Liver (tissue), 9 donors: Measurements from ENCODE around the gene JAG2. TPM values are rescaled to one million over a fixed set of nuclear protein-coding genes. Genes with fewer than 3 reads are reported as not detected.

Experiments used
- DNase-seq: peaks from one replicate; pipeline ENCODE4 v3.0.0-alpha.2; 2017; ENCODE audit warnings: low spot score
- H3K27ac ChIP-seq, 2 donors: one replicate each; pipeline ENCODE4 v1.7.0; 2013; ENCODE audit warnings: inconsistent platforms in 2 of 2, low read length in 2 of 2, control low read depth in 1 of 2, low read depth in 1 of 2, mild to moderate bottlenecking in 1 of 2
- H3K27me3 ChIP-seq, 4 donors: one replicate each; pipeline versions ENCODE4 v1.6.1 to v1.7.0; 2013; ENCODE audit warnings: low read length in 3 of 4, inconsistent platforms in 1 of 4, mild to moderate bottlenecking in 1 of 4, moderate library complexity in 1 of 4; ENCODE audit not compliant: control insufficient read depth in 4 of 4, insufficient read depth in 4 of 4
- H3K36me3 ChIP-seq, 4 donors: one replicate each; pipeline versions ENCODE4 v1.6.1 to v1.7.0; 2013; ENCODE audit warnings: low read length in 3 of 4, mild to moderate bottlenecking in 3 of 4, low read depth in 1 of 4, moderate library complexity in 1 of 4; ENCODE audit not compliant: control insufficient read depth in 4 of 4, insufficient read depth in 3 of 4
- H3K4me1 ChIP-seq, 4 donors: one replicate each; pipeline versions ENCODE4 v1.6.1 to v1.7.0; 2013; ENCODE audit warnings: low read length in 3 of 4, mild to moderate bottlenecking in 3 of 4, moderate library complexity in 1 of 4; ENCODE audit not compliant: control insufficient read depth in 4 of 4, insufficient read depth in 4 of 4
- H3K4me3 ChIP-seq, 3 donors: one replicate each; pipeline versions ENCODE4 v1.6.1 to v1.7.0; 2013; ENCODE audit warnings: low read length in 3 of 3, control low read depth in 1 of 3, low read depth in 1 of 3, mild to moderate bottlenecking in 1 of 3
- H3K9ac ChIP-seq, 2 donors: one replicate each; pipeline ENCODE4 v1.7.0; 2013; ENCODE audit warnings: low read length in 2 of 2, mild to moderate bottlenecking in 2 of 2, moderate library complexity in 2 of 2, control low read depth in 1 of 2, low read depth in 1 of 2
- H3K9me3 ChIP-seq, 4 donors: one replicate each; pipeline versions ENCODE4 v1.6.1 to v1.7.0; 2013; ENCODE audit warnings: low read length in 3 of 4; ENCODE audit not compliant: control insufficient read depth in 4 of 4
- EGR1 ChIP-seq, 2 donors: IDR thresholded peaks; 2 replicates each; pipeline ENCODE4 v1.6.1; 2016 to 2018; ENCODE audit warnings: antibody characterized with exemption in 2 of 2, low read depth in 2 of 2
- FOXA1 ChIP-seq: IDR thresholded peaks from 2 replicates; pipeline ENCODE4 v1.6.1; 2016; ENCODE audit warnings: antibody characterized with exemption
- FOXA2 ChIP-seq: IDR thresholded peaks from 2 replicates; pipeline ENCODE4 v1.6.1; 2016; ENCODE audit warnings: antibody characterized with exemption
- GABPA ChIP-seq, 2 donors: IDR thresholded peaks in 1 of 2; conservative IDR thresholded peaks in 1 of 2; 2 replicates each; pipeline ENCODE4 v1.6.1; 2016; ENCODE audit warnings: antibody characterized with exemption in 2 of 2, mild to moderate bottlenecking in 1 of 2, moderate library complexity in 1 of 2
- HNF4A ChIP-seq, 2 donors: conservative IDR thresholded peaks; 2 replicates each; pipeline ENCODE4 v1.6.1; 2016; ENCODE audit warnings: antibody characterized with exemption in 2 of 2, mild to moderate bottlenecking in 2 of 2
- HNF4G ChIP-seq: IDR thresholded peaks from 2 replicates; pipeline ENCODE4 v1.6.1; 2016; ENCODE audit warnings: antibody characterized with exemption
- JUND ChIP-seq, 2 donors: IDR thresholded peaks; 2 replicates each; pipeline ENCODE4 v1.6.1; 2016; ENCODE audit warnings: antibody characterized with exemption in 2 of 2
- NR2F2 ChIP-seq: IDR thresholded peaks from 2 replicates; pipeline ENCODE4 v1.6.1; 2016; ENCODE audit warnings: antibody characterized with exemption
- RAD21 ChIP-seq, 2 donors: IDR thresholded peaks; 2 replicates each; pipeline ENCODE4 v1.6.1; 2016; ENCODE audit warnings: antibody characterized with exemption in 2 of 2, mild to moderate bottlenecking in 2 of 2
- RXRA ChIP-seq, 2 donors: IDR thresholded peaks; 2 replicates each; pipeline ENCODE4 v1.6.1; 2017 to 2018; ENCODE audit warnings: antibody characterized with exemption in 2 of 2, mild to moderate bottlenecking in 1 of 2
- SP1 ChIP-seq: IDR thresholded peaks from 2 replicates; pipeline ENCODE4 v1.6.1; 2018; ENCODE audit warnings: antibody characterized with exemption, mild to moderate bottlenecking
- TAF1 ChIP-seq: conservative IDR thresholded peaks from 2 replicates; pipeline ENCODE4 v1.6.1; 2016; ENCODE audit warnings: antibody characterized with exemption, mild to moderate bottlenecking
- YY1 ChIP-seq: IDR thresholded peaks from 2 replicates; pipeline ENCODE4 v1.6.1; 2016; ENCODE audit warnings: antibody characterized with exemption, mild to moderate bottlenecking
- WGBS: extraction: QIAGEN DNeasy Blood & Tissue Kit; methylation state at CpG from one replicate; pipeline ENCODE4 v1.1.7; 2013; 5-methylcytosine and 5-hydroxymethylcytosine counted together
- polyA plus RNA-seq, 2 donors: library from polyadenylated mRNA; stranded (reverse) in 1 of 2; unstranded in 1 of 2; fragments of 200-250 nt in 1 of 2; fragments of >200 nt in 1 of 2; fragmentation: Nextera tagmentation in 1 of 2; extraction: Ambion mirVana in 1 of 2; gene quantifications; one replicate each; pipeline versions ENCODE4 v1.2.1 to v1.2.3, GENCODE V29; 2013 to 2015
- total RNA-seq, 2 donors: library from RNA; depleted of rRNA; stranded (reverse); fragments of >200 nt; gene quantifications; one replicate each; pipeline ENCODE4 v1.2.3, GENCODE V29; 2014
- TF ChIP-seq, protein P1 (sequence below): IDR thresholded peaks from 2 replicates; pipeline ENCODE4 v1.6.1; 2016; ENCODE audit warnings: antibody characterized with exemption
- TF ChIP-seq, protein P2 (sequence below): IDR thresholded peaks from 2 replicates; pipeline ENCODE4 v1.6.1; 2016; ENCODE audit warnings: antibody characterized with exemption
- TF ChIP-seq, protein P3 (sequence below): IDR thresholded peaks from 2 replicates; pipeline ENCODE4 v1.6.1; 2016; ENCODE audit warnings: antibody characterized with exemption
- TF ChIP-seq, protein P4 (sequence below): fragments of 150-350 bp; IDR thresholded peaks from 2 replicates; pipeline ENCODE4 v1.5.1; 2017; ENCODE audit warnings: improper control_type of control experiment, low read depth, low read length; ENCODE audit not compliant: missing input control
- TF ChIP-seq, protein P5 (sequence below): IDR thresholded peaks from 2 replicates; pipeline ENCODE4 v1.6.1; 2016; ENCODE audit warnings: antibody characterized with exemption, mild to moderate bottlenecking
- donor health status: healthy.
- donor health status: healthy.
- donor health status: healthy.
- donor health status: healthy.
- donor health status: healthy.

Gene JAG2
- total and polyA plus RNA-seq, 4 donors, result 0.24 to 1.0 (median 0.54) TPM

DNA sequence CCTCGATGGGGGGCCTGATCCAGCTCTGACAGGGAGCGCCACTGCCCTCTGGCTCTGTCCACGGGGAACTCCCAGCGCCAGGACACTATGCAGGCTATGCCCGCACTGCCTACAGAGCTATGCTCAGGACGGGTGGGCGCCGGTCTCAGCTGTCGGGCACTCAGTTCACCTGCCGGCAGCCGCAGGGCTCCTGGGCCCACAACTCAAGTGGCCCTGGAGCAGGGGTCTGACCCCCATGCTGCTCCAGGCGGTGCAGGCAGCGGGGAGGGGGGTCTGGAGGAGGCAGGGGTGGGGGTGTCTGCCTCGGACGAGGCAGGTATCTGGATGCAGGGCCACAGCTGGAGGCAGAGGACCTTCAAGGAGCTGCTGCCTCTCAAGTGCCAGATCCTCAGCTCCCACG lies 41.1 kb upstream of the JAG2 start:
- no peak for TF ChIP-seq TAF1
- no peak for TF ChIP-seq FOXA1
- TF ChIP-seq SP1, result no peak
- H3K36me3 ChIP-seq, result peaks cover 0 to 17% (median 2%) of the 10 kb centered on the region in 4 donors
- H3K27me3 ChIP-seq, result no peaks in the 10 kb centered on the region
- DNase-seq, result no peak
- WGBS, result 97% methylated on average over 16 of the region's 16 CpGs
- H3K9ac ChIP-seq, result no peak overlapping the region
- no peak overlapping the region for H3K27ac ChIP-seq
- no peak overlapping the region for H3K4me3 ChIP-seq
- no peaks in the 10 kb centered on the region for H3K9me3 ChIP-seq
- H3K4me1 ChIP-seq, result peaks cover 5 to 17% (median 13%) of the 10 kb centered on the region in 4 donors

DNA sequence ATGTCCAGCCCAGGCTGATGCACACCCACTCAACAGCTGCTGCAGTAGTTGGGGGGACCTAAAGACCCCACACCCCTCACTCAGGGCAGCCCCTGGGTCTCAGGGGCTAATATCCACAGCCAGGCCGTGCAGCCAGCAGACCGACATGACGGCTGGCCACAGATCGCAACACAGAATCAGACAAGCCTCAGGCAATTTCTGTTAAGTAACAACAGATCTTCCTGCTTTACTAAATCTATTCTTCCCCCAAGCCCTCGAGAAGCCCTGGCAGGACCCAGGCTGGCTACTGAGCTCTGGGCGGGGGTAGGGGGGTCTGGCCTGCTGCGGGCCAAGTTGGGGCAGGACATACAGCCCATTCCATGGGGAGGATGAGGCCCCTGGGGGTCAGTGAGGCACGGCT lies 40.5 kb upstream of the JAG2 start:
- WGBS, result 96% methylated on average over 8 of the region's 8 CpGs
- H3K9me3 ChIP-seq, result no peaks in the 10 kb centered on the region
- TF ChIP-seq YY1 (no peak), HNF4G (no peak), JUND (IDR thresholded peaks at IDR 0.05) (no peak), RAD21 (IDR thresholded peaks at IDR 0.05) (no peak), NR2F2 (no peak), GABPA (IDR thresholded peaks at IDR 0.05 in 1 of 2, conservative IDR thresholded peaks at IDR 0.05 in 1 of 2) (no peak), RXRA (IDR thresholded peaks at IDR 0.05) (no peak), SP1 (no peak), TAF1 (no peak), EGR1 (IDR thresholded peaks at IDR 0.05; ENCODE audit: low read depth in 2 of 2) (no peak), FOXA1 (no peak), HNF4A (conservative IDR thresholded peaks at IDR 0.05) (no peak), FOXA2 (no peak)
- TF ChIP-seq, protein P1, sequence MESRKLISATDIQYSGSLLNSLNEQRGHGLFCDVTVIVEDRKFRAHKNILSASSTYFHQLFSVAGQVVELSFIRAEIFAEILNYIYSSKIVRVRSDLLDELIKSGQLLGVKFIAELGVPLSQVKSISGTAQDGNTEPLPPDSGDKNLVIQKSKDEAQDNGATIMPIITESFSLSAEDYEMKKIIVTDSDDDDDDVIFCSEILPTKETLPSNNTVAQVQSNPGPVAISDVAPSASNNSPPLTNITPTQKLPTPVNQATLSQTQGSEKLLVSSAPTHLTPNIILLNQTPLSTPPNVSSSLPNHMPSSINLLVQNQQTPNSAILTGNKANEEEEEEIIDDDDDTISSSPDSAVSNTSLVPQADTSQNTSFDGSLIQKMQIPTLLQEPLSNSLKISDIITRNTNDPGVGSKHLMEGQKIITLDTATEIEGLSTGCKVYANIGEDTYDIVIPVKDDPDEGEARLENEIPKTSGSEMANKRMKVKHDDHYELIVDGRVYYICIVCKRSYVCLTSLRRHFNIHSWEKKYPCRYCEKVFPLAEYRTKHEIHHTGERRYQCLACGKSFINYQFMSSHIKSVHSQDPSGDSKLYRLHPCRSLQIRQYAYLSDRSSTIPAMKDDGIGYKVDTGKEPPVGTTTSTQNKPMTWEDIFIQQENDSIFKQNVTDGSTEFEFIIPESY, result no peak
- TF ChIP-seq, protein P2, sequence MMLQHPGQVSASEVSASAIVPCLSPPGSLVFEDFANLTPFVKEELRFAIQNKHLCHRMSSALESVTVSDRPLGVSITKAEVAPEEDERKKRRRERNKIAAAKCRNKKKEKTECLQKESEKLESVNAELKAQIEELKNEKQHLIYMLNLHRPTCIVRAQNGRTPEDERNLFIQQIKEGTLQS, result no peak
- TF ChIP-seq, protein P3, sequence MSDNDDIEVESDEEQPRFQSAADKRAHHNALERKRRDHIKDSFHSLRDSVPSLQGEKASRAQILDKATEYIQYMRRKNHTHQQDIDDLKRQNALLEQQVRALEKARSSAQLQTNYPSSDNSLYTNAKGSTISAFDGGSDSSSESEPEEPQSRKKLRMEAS, result no peak
- TF ChIP-seq, protein P4, sequence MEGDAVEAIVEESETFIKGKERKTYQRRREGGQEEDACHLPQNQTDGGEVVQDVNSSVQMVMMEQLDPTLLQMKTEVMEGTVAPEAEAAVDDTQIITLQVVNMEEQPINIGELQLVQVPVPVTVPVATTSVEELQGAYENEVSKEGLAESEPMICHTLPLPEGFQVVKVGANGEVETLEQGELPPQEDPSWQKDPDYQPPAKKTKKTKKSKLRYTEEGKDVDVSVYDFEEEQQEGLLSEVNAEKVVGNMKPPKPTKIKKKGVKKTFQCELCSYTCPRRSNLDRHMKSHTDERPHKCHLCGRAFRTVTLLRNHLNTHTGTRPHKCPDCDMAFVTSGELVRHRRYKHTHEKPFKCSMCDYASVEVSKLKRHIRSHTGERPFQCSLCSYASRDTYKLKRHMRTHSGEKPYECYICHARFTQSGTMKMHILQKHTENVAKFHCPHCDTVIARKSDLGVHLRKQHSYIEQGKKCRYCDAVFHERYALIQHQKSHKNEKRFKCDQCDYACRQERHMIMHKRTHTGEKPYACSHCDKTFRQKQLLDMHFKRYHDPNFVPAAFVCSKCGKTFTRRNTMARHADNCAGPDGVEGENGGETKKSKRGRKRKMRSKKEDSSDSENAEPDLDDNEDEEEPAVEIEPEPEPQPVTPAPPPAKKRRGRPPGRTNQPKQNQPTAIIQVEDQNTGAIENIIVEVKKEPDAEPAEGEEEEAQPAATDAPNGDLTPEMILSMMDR, result no peak
- TF ChIP-seq, protein P5, sequence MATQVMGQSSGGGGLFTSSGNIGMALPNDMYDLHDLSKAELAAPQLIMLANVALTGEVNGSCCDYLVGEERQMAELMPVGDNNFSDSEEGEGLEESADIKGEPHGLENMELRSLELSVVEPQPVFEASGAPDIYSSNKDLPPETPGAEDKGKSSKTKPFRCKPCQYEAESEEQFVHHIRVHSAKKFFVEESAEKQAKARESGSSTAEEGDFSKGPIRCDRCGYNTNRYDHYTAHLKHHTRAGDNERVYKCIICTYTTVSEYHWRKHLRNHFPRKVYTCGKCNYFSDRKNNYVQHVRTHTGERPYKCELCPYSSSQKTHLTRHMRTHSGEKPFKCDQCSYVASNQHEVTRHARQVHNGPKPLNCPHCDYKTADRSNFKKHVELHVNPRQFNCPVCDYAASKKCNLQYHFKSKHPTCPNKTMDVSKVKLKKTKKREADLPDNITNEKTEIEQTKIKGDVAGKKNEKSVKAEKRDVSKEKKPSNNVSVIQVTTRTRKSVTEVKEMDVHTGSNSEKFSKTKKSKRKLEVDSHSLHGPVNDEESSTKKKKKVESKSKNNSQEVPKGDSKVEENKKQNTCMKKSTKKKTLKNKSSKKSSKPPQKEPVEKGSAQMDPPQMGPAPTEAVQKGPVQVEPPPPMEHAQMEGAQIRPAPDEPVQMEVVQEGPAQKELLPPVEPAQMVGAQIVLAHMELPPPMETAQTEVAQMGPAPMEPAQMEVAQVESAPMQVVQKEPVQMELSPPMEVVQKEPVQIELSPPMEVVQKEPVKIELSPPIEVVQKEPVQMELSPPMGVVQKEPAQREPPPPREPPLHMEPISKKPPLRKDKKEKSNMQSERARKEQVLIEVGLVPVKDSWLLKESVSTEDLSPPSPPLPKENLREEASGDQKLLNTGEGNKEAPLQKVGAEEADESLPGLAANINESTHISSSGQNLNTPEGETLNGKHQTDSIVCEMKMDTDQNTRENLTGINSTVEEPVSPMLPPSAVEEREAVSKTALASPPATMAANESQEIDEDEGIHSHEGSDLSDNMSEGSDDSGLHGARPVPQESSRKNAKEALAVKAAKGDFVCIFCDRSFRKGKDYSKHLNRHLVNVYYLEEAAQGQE, result no peak
- H3K4me3 ChIP-seq, result no peak overlapping the region
- no peak overlapping the region for H3K9ac ChIP-seq
- no peak for DNase-seq
- H3K36me3 ChIP-seq, result peaks cover 0 to 14% (median 2%) of the 10 kb centered on the region in 4 donors
- no peaks in the 10 kb centered on the region for H3K27me3 ChIP-seq
- H3K4me1 ChIP-seq, result peaks cover 6 to 21% (median 17%) of the 10 kb centered on the region in 4 donors
- H3K27ac ChIP-seq, result no peak overlapping the region
